Central memory CD8-positive, alpha-beta T cell (primary cell): ENCODE measurements around the gene SNAPC1.

Experiments used
- ATAC-seq: fragments of 150-1000 bp; cut with Tn5 transposase; replicated peaks from 2 replicates; pipeline ENCODE4 v1.10.0; 2022; ENCODE audit warnings: mild to moderate bottlenecking, moderate FRiP score, moderate number of reproducible peaks; ENCODE audit not compliant: poor library complexity, severe bottlenecking; ENCODE audit errors: extremely low read depth
- DNase-seq, 2 donors: peaks; one replicate each; pipeline ENCODE4 v3.0.0; 2021; ENCODE audit warnings: low spot score in 2 of 2
- H3K27ac Mint-ChIP-seq: one replicate; pipeline ENCODE4 v1.8.0; 2022; ENCODE audit warnings: low read depth, mild to moderate bottlenecking, moderate library complexity, mixed read lengths
- H3K27me3 Mint-ChIP-seq: one replicate; pipeline ENCODE4 v1.8.0; 2022; ENCODE audit warnings: mixed read lengths
- H3K36me3 Mint-ChIP-seq: one replicate; pipeline ENCODE4 v1.8.0; 2022; ENCODE audit warnings: mild to moderate bottlenecking, moderate library complexity, mixed read lengths; ENCODE audit not compliant: insufficient read depth
- H3K4me1 Mint-ChIP-seq: one replicate; pipeline ENCODE4 v1.8.0; 2022; ENCODE audit warnings: mixed read lengths
- H3K4me3 Mint-ChIP-seq: one replicate; pipeline ENCODE4 v1.8.0; 2022; ENCODE audit warnings: mild to moderate bottlenecking, moderate library complexity, mixed read lengths
- H3K9me3 Mint-ChIP-seq: one replicate; pipeline ENCODE4 v1.8.0; 2022; ENCODE audit warnings: mixed read lengths

Gene SNAPC1

GRCh38 chr14:61837336-61838229, 75.4 kb downstream of the SNAPC1 start:
- H3K27me3 Mint-ChIP-seq, result peaks cover 8% of the 10 kb centered on the region
- no peaks in the 10 kb centered on the region for H3K36me3 Mint-ChIP-seq
- H3K4me1 Mint-ChIP-seq, result no peaks in the 10 kb centered on the region
- ATAC-seq, result peak; percentile 82
- no peaks in the 10 kb centered on the region for H3K9me3 Mint-ChIP-seq
- peak; percentile 55 to 61 for DNase-seq
- H3K27ac Mint-ChIP-seq, result no peak overlapping the region
- H3K4me3 Mint-ChIP-seq, result no peak overlapping the region

GRCh38 chr14:61838661-61839245, 76.5 kb downstream of the SNAPC1 start:
- ATAC-seq, result no peak
- H3K27ac Mint-ChIP-seq, result no peak overlapping the region
- no peaks in the 10 kb centered on the region for H3K36me3 Mint-ChIP-seq
- no peak for DNase-seq
- H3K4me3 Mint-ChIP-seq, result no peak overlapping the region
- no peaks in the 10 kb centered on the region for H3K9me3 Mint-ChIP-seq
- H3K4me1 Mint-ChIP-seq, result no peaks in the 10 kb centered on the region
- H3K27me3 Mint-ChIP-seq, result peaks cover 8% of the 10 kb centered on the region

- Mint-ChIP-seq H3K27me3 (peaks cover 6% of the 10 kb centered on the region), H3K4me3 (no peak overlapping the region), H3K9me3 (no peaks in the 10 kb centered on the region), H3K27ac (no peak overlapping the region), H3K36me3 (no peaks in the 10 kb centered on the region), H3K4me1 (no peaks in the 10 kb centered on the region)
- ATAC-seq (no peak), DNase-seq (no peak)
Observed at GRCh38 chr14:61839507-61839906, 77.3 kb downstream of the SNAPC1 start.

GRCh38 chr14:61841145-61841544, 78.9 kb downstream of the SNAPC1 start:
- H3K4me1 Mint-ChIP-seq, result no peaks in the 10 kb centered on the region
- ATAC-seq (no peak), DNase-seq (no peak)
- no peaks in the 10 kb centered on the region for H3K9me3 Mint-ChIP-seq
- no peak overlapping the region for H3K27ac Mint-ChIP-seq
- no peaks in the 10 kb centered on the region for H3K27me3 Mint-ChIP-seq
- H3K4me3 Mint-ChIP-seq, result no peak overlapping the region
- H3K36me3 Mint-ChIP-seq, result no peaks in the 10 kb centered on the region
